ENCODE measurements around the gene ZNF385B.

ZNF385B gene

DNA sequence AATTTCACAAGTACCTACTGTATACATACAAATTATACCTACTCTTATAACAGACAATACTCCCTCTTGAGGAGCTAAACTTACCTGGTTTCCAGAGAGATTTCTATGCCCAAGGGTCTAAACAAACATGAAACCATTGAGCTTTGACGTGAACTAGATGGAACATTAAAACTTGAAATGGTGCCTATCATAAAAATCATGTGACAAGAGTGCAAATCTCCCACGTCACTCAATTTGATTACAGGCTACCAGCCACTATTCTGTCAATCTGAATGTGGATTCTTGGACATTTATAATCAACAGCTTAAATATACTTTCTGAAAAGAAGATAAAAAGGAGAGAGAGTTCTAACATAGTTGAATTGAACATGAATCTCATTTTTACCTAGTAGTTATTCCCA, 299.7 kb downstream of the ZNF385B start:
- Histone ChIP-seq H3K27me3 (ENCODE audit: insufficient read depth, low read length) (no peaks in the 10 kb centered on the region), H2AFZ (ENCODE audit: low read length) (no peak overlapping the region), H3K4me2 (ENCODE audit: low read length) (no peak overlapping the region), H3K9me2 (ENCODE audit: low read depth, low read length) (no peaks in the 10 kb centered on the region), H3F3A (ENCODE audit: insufficient read depth, low read length) (no peaks in the 10 kb centered on the region), H3K79me2 (ENCODE audit: insufficient read depth, low read length) (no peaks in the 10 kb centered on the region), H3K9ac (ENCODE audit: low read length) (no peak overlapping the region), H3K4me1 (ENCODE audit: insufficient read depth, low read length, severe bottlenecking) (no peaks in the 10 kb centered on the region), H3K27ac (ENCODE audit: low read depth, low read length, poor library complexity, severe bottlenecking) (no peak overlapping the region), H3K9me3 (ENCODE audit: low read length) (no peaks in the 10 kb centered on the region), H3K36me3 (ENCODE audit: insufficient read depth, low read length) (no peaks in the 10 kb centered on the region), H3K4me3 (ENCODE audit: low read depth, low read length, poor library complexity, severe bottlenecking) (no peak overlapping the region), H4K20me1 (ENCODE audit: insufficient read depth, low read length) (no peaks in the 10 kb centered on the region)
- no peak for TF ChIP-seq EZH2 (IDR thresholded peaks at IDR 0.05; ENCODE audit: borderline replicate concordance, low read length)
- TF ChIP-seq, protein P1, sequence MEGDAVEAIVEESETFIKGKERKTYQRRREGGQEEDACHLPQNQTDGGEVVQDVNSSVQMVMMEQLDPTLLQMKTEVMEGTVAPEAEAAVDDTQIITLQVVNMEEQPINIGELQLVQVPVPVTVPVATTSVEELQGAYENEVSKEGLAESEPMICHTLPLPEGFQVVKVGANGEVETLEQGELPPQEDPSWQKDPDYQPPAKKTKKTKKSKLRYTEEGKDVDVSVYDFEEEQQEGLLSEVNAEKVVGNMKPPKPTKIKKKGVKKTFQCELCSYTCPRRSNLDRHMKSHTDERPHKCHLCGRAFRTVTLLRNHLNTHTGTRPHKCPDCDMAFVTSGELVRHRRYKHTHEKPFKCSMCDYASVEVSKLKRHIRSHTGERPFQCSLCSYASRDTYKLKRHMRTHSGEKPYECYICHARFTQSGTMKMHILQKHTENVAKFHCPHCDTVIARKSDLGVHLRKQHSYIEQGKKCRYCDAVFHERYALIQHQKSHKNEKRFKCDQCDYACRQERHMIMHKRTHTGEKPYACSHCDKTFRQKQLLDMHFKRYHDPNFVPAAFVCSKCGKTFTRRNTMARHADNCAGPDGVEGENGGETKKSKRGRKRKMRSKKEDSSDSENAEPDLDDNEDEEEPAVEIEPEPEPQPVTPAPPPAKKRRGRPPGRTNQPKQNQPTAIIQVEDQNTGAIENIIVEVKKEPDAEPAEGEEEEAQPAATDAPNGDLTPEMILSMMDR (IDR thresholded peaks at IDR 0.05; ENCODE audit: low read length): no peak

DNA sequence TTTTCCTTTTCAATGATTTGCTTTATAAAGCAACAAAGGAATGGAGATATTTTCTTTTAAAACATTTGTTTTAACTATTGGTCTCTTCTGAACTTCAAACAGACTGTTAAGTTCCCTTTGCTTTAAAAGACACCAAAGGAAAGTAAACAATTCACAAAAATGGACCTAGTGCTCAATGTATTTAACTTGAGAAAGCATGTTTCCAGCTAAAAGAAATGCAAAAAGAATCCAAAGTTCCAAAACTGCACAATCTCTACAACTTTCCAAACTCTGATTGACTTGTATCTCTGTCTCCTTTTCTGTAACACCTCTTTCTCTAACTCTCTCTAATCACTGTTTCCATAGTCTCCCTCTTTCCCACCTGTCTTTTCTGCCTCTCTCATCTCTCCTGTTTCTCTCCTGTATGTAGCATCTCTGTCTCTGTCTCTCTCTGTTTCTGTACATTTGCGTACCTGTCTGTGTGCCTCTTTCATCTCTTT, 301.1 kb downstream of the ZNF385B start:
- Histone ChIP-seq H3K27ac (ENCODE audit: low read depth, low read length, poor library complexity, severe bottlenecking) (no peak overlapping the region), H3K79me2 (ENCODE audit: insufficient read depth, low read length) (no peaks in the 10 kb centered on the region), H2AFZ (ENCODE audit: low read length) (no peak overlapping the region), H3K9ac (ENCODE audit: low read length) (no peak overlapping the region), H3K36me3 (ENCODE audit: insufficient read depth, low read length) (no peaks in the 10 kb centered on the region), H3K9me2 (ENCODE audit: low read depth, low read length) (no peaks in the 10 kb centered on the region), H4K20me1 (ENCODE audit: insufficient read depth, low read length) (no peaks in the 10 kb centered on the region), H3K4me1 (ENCODE audit: insufficient read depth, low read length, severe bottlenecking) (no peaks in the 10 kb centered on the region), H3K4me3 (ENCODE audit: low read depth, low read length, poor library complexity, severe bottlenecking) (no peak overlapping the region), H3K27me3 (ENCODE audit: insufficient read depth, low read length) (no peaks in the 10 kb centered on the region), H3K9me3 (ENCODE audit: low read length) (no peaks in the 10 kb centered on the region), H3F3A (ENCODE audit: insufficient read depth, low read length) (no peaks in the 10 kb centered on the region), H3K4me2 (ENCODE audit: low read length) (no peak overlapping the region)
- TF ChIP-seq, protein P1 (IDR thresholded peaks at IDR 0.05; ENCODE audit: low read length): no peak
- no peak for TF ChIP-seq EZH2 (IDR thresholded peaks at IDR 0.05; ENCODE audit: borderline replicate concordance, low read length)

DNA sequence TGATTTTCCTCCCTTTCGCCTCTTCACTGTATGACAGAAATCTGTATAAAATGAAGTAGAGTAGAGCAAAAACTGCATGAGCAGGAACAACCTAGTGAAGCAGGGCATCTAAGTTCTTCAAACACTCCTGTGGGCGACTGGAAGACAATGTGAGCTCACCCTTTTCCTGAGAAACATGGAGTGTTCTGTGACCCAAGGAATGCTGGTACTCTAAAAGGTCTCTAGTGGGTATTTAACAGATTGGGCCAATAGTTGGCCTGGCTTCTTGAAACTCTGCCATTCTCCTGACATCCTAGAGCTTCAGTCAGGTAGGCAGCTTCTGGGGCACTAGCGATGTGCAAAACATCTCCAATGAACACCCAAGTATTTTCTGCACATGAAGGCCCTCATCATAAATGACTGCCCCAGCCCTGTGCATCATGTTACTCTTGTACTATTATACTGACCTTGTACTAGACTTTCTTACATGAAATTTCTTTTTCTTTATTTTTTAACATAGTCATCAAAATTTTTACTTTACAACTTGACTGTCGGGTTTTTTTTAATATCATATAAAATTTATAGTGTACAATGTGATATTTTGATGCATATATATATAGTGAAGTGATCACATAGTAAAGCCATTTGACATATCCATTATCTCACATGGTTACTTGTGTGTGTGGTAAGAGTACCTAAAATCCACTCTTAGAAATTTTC, 302.2 kb downstream of the ZNF385B start:
- Histone ChIP-seq H3K9ac (ENCODE audit: low read length) (no peak overlapping the region), H3K9me3 (ENCODE audit: low read length) (no peaks in the 10 kb centered on the region), H3K27ac (ENCODE audit: low read depth, low read length, poor library complexity, severe bottlenecking) (no peak overlapping the region), H3K36me3 (ENCODE audit: insufficient read depth, low read length) (no peaks in the 10 kb centered on the region), H3K9me2 (ENCODE audit: low read depth, low read length) (no peaks in the 10 kb centered on the region), H3K27me3 (ENCODE audit: insufficient read depth, low read length) (no peaks in the 10 kb centered on the region), H3K79me2 (ENCODE audit: insufficient read depth, low read length) (no peaks in the 10 kb centered on the region), H3K4me1 (ENCODE audit: insufficient read depth, low read length, severe bottlenecking) (no peaks in the 10 kb centered on the region), H2AFZ (ENCODE audit: low read length) (no peak overlapping the region), H3F3A (ENCODE audit: insufficient read depth, low read length) (no peaks in the 10 kb centered on the region), H3K4me2 (ENCODE audit: low read length) (no peak overlapping the region), H4K20me1 (ENCODE audit: insufficient read depth, low read length) (no peaks in the 10 kb centered on the region), H3K4me3 (ENCODE audit: low read depth, low read length, poor library complexity, severe bottlenecking) (no peak overlapping the region)
- TF ChIP-seq, protein P1 (IDR thresholded peaks at IDR 0.05; ENCODE audit: low read length): no peak
- TF ChIP-seq EZH2 (IDR thresholded peaks at IDR 0.05; ENCODE audit: borderline replicate concordance, low read length): no peak

Measured in OCI-LY1 (cell line).